Suprapubic skin (tissue), 3 donors: ENCODE data around the gene TAP2.

Source experiments
- CTCF ChIP-seq, 2 donors: fragments of 200-600 bp in 1 of 2; fragments of 450-650 bp in 1 of 2; sonication (generic) in 1 of 2; IDR thresholded peaks; one replicate each; pipeline ENCODE4 v1.5.1; 2016 to 2019; ENCODE audit warnings: antibody characterized with exemption in 2 of 2, mild to moderate bottlenecking in 1 of 2, moderate library complexity in 1 of 2
- EP300 ChIP-seq: sonication (generic); formaldehyde crosslinking; IDR thresholded peaks from one replicate; pipeline ENCODE4 v1.6.1; 2017; ENCODE audit warnings: antibody characterized with exemption

- TF ChIP-seq CTCF (IDR thresholded peaks at IDR 0.05) = no peak
- TF ChIP-seq EP300 = no peak
These were observed 2.2 kb upstream of the TAP2 start for GRCh38 chr6:32840604-32841246.
